HEK293 (cell line): Measurements from ENCODE around the gene CABCOCO1.

Source experiments
- CTCF ChIA-PET: fragments of 350-600 bp; formaldehyde crosslinking; extraction: SDS; loops from one replicate; lab custom pipeline; 2021; ENCODE audit warnings: antibody characterized with exemption; lab: Yijun Ruan, JAX
- POLR2A ChIA-PET: fragments of 300-600 bp; formaldehyde crosslinking; extraction: SDS; loops from one replicate; lab custom pipeline; 2020; ENCODE audit warnings: antibody characterized with exemption, inconsistent platforms; lab: Yijun Ruan, JAX
- H3K27ac ChIP-seq: fragments of 200-500 bp; sonication (Bioruptor generic); 2 replicates; pipeline ENCODE4 v1.5.1; 2014; ENCODE audit warnings: low read depth, low read length, control low read depth, inconsistent platforms; ENCODE audit errors: extremely low read depth
- H3K36me3 ChIP-seq, 2 experiments: fragments of 200-500 bp in 1 of 2; sonication (Bioruptor generic) in 1 of 2; 1 replicate in 1 of 2; 2 replicates in 1 of 2; pipeline ENCODE4 v1.5.1; 2014 to 2017; ENCODE audit warnings: inconsistent platforms in 2 of 2, low read length in 2 of 2; ENCODE audit not compliant: control insufficient read depth in 2 of 2, insufficient read depth in 1 of 2
- H3K4me1 ChIP-seq: fragments of 200-500 bp; sonication (Bioruptor generic); 2 replicates; pipeline ENCODE4 v1.5.1; 2014; ENCODE audit warnings: mild to moderate bottlenecking, low read length, inconsistent platforms; ENCODE audit not compliant: control insufficient read depth, insufficient read depth
- H3K4me3 ChIP-seq: 2 replicates; pipeline ENCODE4 v1.5.1; 2011; ENCODE audit warnings: low read depth, mild to moderate bottlenecking, control low read depth, low read length, moderate library complexity
- H3K9me3 ChIP-seq: fragments of 200-500 bp; sonication (Bioruptor generic); 2 replicates; pipeline ENCODE4 v1.5.1; 2014; ENCODE audit warnings: low read depth, low read length, inconsistent platforms; ENCODE audit not compliant: control insufficient read depth, insufficient read depth
- HOXA7 ChIP-seq: sonication (generic); formaldehyde crosslinking; IDR thresholded peaks from 2 replicates; pipeline ENCODE4 v1.8.1; 2022; ENCODE audit warnings: missing genetic modification reagents, borderline replicate concordance
- KLF1 ChIP-seq: fragments of 450-650 bp; formaldehyde crosslinking; IDR thresholded peaks from 2 replicates; pipeline ENCODE4 v1.5.1; 2016; ENCODE audit warnings: missing biosample characterization, missing genetic modification characterization
- SP3 ChIP-seq: fragments of 450-650 bp; formaldehyde crosslinking; IDR thresholded peaks from 2 replicates; pipeline ENCODE4 v1.5.1; 2016; ENCODE audit warnings: missing biosample characterization, missing genetic modification characterization
- YY2 ChIP-seq: fragments of 450-650 bp; formaldehyde crosslinking; IDR thresholded peaks from 2 replicates; pipeline ENCODE4 v1.5.1; 2016; ENCODE audit warnings: missing biosample characterization, missing genetic modification characterization
- ZNF112 ChIP-seq: fragments of 450-650 bp; formaldehyde crosslinking; IDR thresholded peaks from 2 replicates; pipeline ENCODE4 v1.5.0; 2017; ENCODE audit warnings: missing biosample characterization, missing genetic modification characterization
- ZNF133 ChIP-seq: fragments of 450-650 bp; formaldehyde crosslinking; IDR thresholded peaks from 2 replicates; pipeline ENCODE4 v1.5.1; 2016; ENCODE audit warnings: missing biosample characterization, missing genetic modification characterization
- ZNF140 ChIP-seq: fragments of 450-650 bp; formaldehyde crosslinking; IDR thresholded peaks from 2 replicates; pipeline ENCODE4 v1.5.1; 2016; ENCODE audit warnings: missing biosample characterization, missing genetic modification characterization
- ZNF157 ChIP-seq: fragments of 450-650 bp; formaldehyde crosslinking; IDR thresholded peaks from 2 replicates; pipeline ENCODE4 v1.5.1; 2016; ENCODE audit warnings: missing biosample characterization, missing genetic modification characterization
- ZNF391 ChIP-seq: fragments of 450-650 bp; formaldehyde crosslinking; IDR thresholded peaks from 2 replicates; pipeline ENCODE4 v1.5.1; 2016; ENCODE audit warnings: low read depth, missing biosample characterization, missing genetic modification characterization, borderline replicate concordance
- ZNF433 ChIP-seq: fragments of 450-650 bp; formaldehyde crosslinking; IDR thresholded peaks from 2 replicates; pipeline ENCODE4 v1.5.1; 2016; ENCODE audit warnings: missing biosample characterization, missing genetic modification characterization, low read depth
- ZNF510 ChIP-seq: fragments of 450-650 bp; formaldehyde crosslinking; IDR thresholded peaks from 2 replicates; pipeline ENCODE4 v1.5.1; 2018; ENCODE audit warnings: mild to moderate bottlenecking, missing genetic modification characterization, missing biosample characterization; ENCODE audit not compliant: insufficient replicate concordance
- ZNF549 ChIP-seq: fragments of 450-650 bp; IDR thresholded peaks from 2 replicates; pipeline ENCODE4 v1.5.1; 2018; ENCODE audit warnings: missing biosample characterization, missing genetic modification characterization, mild to moderate bottlenecking, inconsistent platforms, moderate library complexity
- ZNF555 ChIP-seq: fragments of 450-650 bp; formaldehyde crosslinking; conservative IDR thresholded peaks from 2 replicates; pipeline ENCODE4 v1.5.1; 2017; ENCODE audit warnings: missing biosample characterization, mild to moderate bottlenecking, missing genetic modification characterization, inconsistent platforms
- ZNF624 ChIP-seq: fragments of 450-650 bp; formaldehyde crosslinking; IDR thresholded peaks from 2 replicates; pipeline ENCODE4 v1.5.1; 2017; ENCODE audit warnings: missing biosample characterization, missing genetic modification characterization
- ZNF629 ChIP-seq: fragments of 450-650 bp; formaldehyde crosslinking; IDR thresholded peaks from 2 replicates; pipeline ENCODE4 v1.5.1; 2017; ENCODE audit warnings: missing biosample characterization, missing genetic modification characterization
- ZNF658 ChIP-seq: fragments of 450-650 bp; formaldehyde crosslinking; IDR thresholded peaks from 2 replicates; pipeline ENCODE4; 2016; ENCODE audit warnings: missing biosample characterization, missing genetic modification characterization
- ZNF670 ChIP-seq: fragments of 450-650 bp; formaldehyde crosslinking; IDR thresholded peaks from 2 replicates; pipeline ENCODE4 v1.5.1; 2016; ENCODE audit warnings: missing biosample characterization, missing genetic modification characterization, low read depth
- ZSCAN23 ChIP-seq: fragments of 450-650 bp; formaldehyde crosslinking; IDR thresholded peaks from 2 replicates; pipeline ENCODE4 v1.5.1; 2016; ENCODE audit warnings: missing biosample characterization, missing genetic modification characterization
- ZSCAN30 ChIP-seq: fragments of 450-650 bp; IDR thresholded peaks from 2 replicates; pipeline ENCODE4 v1.5.1; 2018; ENCODE audit warnings: missing biosample characterization, mild to moderate bottlenecking, missing genetic modification characterization, moderate library complexity
- TF ChIP-seq, protein P1 (sequence below): fragments of 450-650 bp; formaldehyde crosslinking; IDR thresholded peaks from 2 replicates; pipeline ENCODE4 v1.5.1; 2017; ENCODE audit warnings: missing biosample characterization, missing genetic modification characterization
- TF ChIP-seq, protein P2 (sequence below): IDR thresholded peaks from 2 replicates; pipeline ENCODE4 v1.6.1; 2011; ENCODE audit warnings: mild to moderate bottlenecking, low read depth, low read length, borderline replicate concordance
- TF ChIP-seq, protein P3 (sequence below): fragments of 450-650 bp; formaldehyde crosslinking; IDR thresholded peaks from 2 replicates; pipeline ENCODE4 v1.5.1; 2016; ENCODE audit warnings: missing biosample characterization, missing genetic modification characterization
- TF ChIP-seq, protein P4 (sequence below): fragments of 450-650 bp; formaldehyde crosslinking; conservative IDR thresholded peaks from 2 replicates; pipeline ENCODE4 v1.5.1; 2016; ENCODE audit warnings: low read depth, missing biosample characterization, missing genetic modification characterization
- TF ChIP-seq, protein P5 (sequence below): fragments of 450-650 bp; formaldehyde crosslinking; IDR thresholded peaks from 2 replicates; pipeline ENCODE4 v1.5.1; 2016; ENCODE audit warnings: missing biosample characterization, missing genetic modification characterization

Gene CABCOCO1

DNA sequence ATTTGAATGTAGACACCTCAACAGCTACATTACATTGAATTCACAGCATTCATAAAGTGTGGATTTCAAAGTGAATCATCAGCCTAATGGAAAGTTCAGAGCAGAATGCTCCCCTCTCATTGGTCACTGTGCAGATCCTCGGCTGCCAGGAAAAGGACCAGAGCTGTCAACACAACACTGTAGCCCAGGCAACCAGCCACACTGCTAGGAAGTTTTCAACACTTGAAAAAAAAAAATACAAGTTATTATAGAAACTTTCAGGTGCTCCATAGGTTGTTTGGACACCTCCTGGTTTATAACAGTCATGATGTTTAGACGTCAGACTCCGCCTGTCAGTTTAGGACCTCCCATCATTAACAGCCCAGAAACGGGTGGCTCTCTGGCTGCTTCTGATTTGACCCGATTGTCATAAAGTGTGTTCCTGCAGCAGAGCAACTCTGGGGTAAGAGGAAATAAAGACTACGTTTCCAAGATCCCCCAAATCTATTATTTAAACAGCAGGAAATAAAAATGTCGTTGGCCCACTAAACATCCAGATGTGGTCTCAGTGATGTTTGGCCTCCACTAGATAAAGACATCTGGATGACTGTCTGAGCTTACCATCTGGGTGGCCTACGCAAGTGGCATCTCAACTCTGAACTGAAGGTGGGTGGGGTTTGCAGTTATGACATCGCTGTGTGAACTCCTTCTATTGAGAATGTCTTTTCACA is 117.4 kb downstream of the CABCOCO1 start (continued):
- TF ChIP-seq ZNF624 (tag by site-specific recombination), result no peak
- TF ChIP-seq ZNF112 (tag by site-specific recombination), result no peak
- TF ChIP-seq, protein P1, sequence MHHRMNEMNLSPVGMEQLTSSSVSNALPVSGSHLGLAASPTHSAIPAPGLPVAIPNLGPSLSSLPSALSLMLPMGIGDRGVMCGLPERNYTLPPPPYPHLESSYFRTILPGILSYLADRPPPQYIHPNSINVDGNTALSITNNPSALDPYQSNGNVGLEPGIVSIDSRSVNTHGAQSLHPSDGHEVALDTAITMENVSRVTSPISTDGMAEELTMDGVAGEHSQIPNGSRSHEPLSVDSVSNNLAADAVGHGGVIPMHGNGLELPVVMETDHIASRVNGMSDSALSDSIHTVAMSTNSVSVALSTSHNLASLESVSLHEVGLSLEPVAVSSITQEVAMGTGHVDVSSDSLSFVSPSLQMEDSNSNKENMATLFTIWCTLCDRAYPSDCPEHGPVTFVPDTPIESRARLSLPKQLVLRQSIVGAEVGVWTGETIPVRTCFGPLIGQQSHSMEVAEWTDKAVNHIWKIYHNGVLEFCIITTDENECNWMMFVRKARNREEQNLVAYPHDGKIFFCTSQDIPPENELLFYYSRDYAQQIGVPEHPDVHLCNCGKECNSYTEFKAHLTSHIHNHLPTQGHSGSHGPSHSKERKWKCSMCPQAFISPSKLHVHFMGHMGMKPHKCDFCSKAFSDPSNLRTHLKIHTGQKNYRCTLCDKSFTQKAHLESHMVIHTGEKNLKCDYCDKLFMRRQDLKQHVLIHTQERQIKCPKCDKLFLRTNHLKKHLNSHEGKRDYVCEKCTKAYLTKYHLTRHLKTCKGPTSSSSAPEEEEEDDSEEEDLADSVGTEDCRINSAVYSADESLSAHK (tag by site-specific recombination), result no peak
- no peak for TF ChIP-seq ZNF391 (tag by site-specific recombination)
- TF ChIP-seq ZNF555 (tag by site-specific recombination), result no peak
- TF ChIP-seq ZNF157 (tag by site-specific recombination), result no peak
- TF ChIP-seq, protein P2, sequence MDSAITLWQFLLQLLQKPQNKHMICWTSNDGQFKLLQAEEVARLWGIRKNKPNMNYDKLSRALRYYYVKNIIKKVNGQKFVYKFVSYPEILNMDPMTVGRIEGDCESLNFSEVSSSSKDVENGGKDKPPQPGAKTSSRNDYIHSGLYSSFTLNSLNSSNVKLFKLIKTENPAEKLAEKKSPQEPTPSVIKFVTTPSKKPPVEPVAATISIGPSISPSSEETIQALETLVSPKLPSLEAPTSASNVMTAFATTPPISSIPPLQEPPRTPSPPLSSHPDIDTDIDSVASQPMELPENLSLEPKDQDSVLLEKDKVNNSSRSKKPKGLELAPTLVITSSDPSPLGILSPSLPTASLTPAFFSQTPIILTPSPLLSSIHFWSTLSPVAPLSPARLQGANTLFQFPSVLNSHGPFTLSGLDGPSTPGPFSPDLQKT, result no peak
- no peak for TF ChIP-seq ZNF140 (tag by site-specific recombination)

DNA sequence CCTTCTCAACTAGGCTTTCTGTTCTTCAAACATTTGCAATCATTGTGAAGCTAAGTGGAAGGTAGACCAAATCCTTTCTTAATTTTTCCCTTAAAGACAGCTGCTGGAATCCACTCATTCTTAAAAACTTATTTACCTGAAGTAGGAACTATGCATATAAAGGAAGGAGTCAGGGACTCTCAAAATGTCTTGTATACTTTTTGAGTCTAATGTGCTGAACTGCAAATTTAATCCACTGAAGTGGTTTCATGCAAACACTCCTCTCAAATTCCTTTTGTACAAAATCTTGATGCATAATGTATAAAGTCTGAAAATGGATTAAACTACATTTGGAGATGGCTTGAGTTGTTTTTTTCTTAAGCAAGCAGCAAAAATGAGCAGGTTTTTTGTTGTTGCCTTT is 118.0 kb downstream of the CABCOCO1 start:
- H3K9me3 ChIP-seq, result no peaks in the 10 kb centered on the region
- TF ChIP-seq ZNF133 (tag by site-specific recombination) (no peak), ZSCAN30 (tag by site-specific recombination) (no peak), ZNF658 (tag by site-specific recombination) (no peak), ZSCAN23 (tag by site-specific recombination) (no peak), HOXA7 (CRISPR knock-in tag) (no peak), YY2 (tag by site-specific recombination) (no peak), ZNF510 (no peak), SP3 (tag by site-specific recombination) (no peak), ZNF629 (tag by site-specific recombination) (no peak), ZNF433 (tag by site-specific recombination) (no peak), ZNF549 (tag by site-specific recombination) (no peak), ZNF670 (tag by site-specific recombination) (no peak), KLF1 (tag by site-specific recombination) (no peak)
- TF ChIP-seq, protein P3, sequence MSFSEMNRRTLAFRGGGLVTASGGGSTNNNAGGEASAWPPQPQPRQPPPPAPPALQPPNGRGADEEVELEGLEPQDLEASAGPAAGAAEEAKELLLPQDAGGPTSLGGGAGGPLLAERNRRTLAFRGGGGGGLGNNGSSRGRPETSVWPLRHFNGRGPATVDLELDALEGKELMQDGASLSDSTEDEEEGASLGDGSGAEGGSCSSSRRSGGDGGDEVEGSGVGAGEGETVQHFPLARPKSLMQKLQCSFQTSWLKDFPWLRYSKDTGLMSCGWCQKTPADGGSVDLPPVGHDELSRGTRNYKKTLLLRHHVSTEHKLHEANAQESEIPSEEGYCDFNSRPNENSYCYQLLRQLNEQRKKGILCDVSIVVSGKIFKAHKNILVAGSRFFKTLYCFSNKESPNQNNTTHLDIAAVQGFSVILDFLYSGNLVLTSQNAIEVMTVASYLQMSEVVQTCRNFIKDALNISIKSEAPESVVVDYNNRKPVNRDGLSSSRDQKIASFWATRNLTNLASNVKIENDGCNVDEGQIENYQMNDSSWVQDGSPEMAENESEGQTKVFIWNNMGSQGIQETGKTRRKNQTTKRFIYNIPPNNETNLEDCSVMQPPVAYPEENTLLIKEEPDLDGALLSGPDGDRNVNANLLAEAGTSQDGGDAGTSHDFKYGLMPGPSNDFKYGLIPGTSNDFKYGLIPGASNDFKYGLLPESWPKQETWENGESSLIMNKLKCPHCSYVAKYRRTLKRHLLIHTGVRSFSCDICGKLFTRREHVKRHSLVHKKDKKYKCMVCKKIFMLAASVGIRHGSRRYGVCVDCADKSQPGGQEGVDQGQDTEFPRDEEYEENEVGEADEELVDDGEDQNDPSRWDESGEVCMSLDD (tag by site-specific recombination), result no peak
- TF ChIP-seq, protein P4, sequence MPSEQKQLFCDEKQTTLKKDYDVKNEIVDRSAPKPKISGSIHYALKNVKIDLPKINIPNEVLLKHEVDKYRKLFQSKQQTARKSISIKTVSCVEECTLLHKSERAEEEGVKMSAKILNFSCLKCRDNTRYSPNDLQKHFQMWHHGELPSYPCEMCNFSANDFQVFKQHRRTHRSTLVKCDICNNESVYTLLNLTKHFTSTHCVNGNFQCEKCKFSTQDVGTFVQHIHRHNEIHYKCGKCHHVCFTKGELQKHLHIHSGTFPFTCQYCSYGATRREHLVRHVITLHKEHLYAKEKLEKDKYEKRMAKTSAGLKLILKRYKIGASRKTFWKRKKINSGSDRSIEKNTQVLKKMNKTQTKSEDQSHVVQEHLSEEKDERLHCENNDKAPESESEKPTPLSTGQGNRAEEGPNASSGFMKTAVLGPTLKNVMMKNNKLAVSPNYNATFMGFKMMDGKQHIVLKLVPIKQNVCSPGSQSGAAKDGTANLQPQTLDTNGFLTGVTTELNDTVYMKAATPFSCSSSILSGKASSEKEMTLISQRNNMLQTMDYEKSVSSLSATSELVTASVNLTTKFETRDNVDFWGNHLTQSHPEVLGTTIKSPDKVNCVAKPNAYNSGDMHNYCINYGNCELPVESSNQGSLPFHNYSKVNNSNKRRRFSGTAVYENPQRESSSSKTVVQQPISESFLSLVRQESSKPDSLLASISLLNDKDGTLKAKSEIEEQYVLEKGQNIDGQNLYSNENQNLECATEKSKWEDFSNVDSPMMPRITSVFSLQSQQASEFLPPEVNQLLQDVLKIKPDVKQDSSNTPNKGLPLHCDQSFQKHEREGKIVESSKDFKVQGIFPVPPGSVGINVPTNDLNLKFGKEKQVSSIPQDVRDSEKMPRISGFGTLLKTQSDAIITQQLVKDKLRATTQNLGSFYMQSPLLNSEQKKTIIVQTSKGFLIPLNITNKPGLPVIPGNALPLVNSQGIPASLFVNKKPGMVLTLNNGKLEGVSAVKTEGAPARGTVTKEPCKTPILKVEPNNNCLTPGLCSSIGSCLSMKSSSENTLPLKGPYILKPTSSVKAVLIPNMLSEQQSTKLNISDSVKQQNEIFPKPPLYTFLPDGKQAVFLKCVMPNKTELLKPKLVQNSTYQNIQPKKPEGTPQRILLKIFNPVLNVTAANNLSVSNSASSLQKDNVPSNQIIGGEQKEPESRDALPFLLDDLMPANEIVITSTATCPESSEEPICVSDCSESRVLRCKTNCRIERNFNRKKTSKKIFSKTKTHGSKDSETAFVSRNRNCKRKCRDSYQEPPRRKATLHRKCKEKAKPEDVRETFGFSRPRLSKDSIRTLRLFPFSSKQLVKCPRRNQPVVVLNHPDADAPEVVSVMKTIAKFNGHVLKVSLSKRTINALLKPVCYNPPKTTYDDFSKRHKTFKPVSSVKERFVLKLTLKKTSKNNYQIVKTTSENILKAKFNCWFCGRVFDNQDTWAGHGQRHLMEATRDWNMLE (tag by site-specific recombination), result no peak
- TF ChIP-seq, protein P5, sequence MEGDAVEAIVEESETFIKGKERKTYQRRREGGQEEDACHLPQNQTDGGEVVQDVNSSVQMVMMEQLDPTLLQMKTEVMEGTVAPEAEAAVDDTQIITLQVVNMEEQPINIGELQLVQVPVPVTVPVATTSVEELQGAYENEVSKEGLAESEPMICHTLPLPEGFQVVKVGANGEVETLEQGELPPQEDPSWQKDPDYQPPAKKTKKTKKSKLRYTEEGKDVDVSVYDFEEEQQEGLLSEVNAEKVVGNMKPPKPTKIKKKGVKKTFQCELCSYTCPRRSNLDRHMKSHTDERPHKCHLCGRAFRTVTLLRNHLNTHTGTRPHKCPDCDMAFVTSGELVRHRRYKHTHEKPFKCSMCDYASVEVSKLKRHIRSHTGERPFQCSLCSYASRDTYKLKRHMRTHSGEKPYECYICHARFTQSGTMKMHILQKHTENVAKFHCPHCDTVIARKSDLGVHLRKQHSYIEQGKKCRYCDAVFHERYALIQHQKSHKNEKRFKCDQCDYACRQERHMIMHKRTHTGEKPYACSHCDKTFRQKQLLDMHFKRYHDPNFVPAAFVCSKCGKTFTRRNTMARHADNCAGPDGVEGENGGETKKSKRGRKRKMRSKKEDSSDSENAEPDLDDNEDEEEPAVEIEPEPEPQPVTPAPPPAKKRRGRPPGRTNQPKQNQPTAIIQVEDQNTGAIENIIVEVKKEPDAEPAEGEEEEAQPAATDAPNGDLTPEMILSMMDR (tag by site-specific recombination), result no peak
- TF ChIP-seq, all 188 proteins: peak for 0
- ChIA-PET CTCF (interaction anchor here (0.9 to 1.7 kb wide), 2 partner anchors 13 to 30 kb away, joined by 3 to 7 read pairs; no protein-coding TSS in a partner anchor), POLR2A (no interaction called here)
- no peaks in the 10 kb centered on the region for H3K4me1 ChIP-seq
- no peak overlapping the region for H3K4me3 ChIP-seq
- H3K27ac ChIP-seq, result no peak overlapping the region
- H3K36me3 ChIP-seq, result no peaks in the 10 kb centered on the region
